Measurements from ENCODE around the gene DVL3. TPM values are rescaled to one million over a fixed set of nuclear protein-coding genes. Genes with fewer than 3 reads are reported as not detected.

The DVL3 gene
- total and polyA plus RNA-seq, 11 donors = 36.3 to 94.2 (median 64.8) TPM

DNA sequence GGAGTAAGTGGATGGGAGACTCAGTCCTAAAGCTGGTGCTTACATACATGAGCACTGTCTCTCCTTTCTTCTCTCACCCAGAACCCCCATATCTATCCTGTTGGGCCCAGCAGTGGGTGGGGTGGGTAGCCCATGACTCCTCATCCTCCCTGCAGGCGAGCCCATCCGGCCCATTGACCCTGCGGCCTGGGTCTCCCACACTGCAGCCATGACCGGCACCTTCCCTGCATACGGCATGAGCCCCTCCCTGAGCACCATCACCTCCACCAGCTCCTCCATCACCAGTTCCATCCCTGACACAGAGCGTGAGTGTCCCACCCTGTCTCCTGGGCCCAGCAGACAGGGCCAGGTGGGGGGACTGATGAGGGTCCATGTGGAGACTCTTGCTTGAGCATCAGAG lies 11.5 kb downstream of the DVL3 start:
- Histone ChIP-seq H3K27ac (no peak overlapping the region), H3K4me1 (peaks cover 0 to 26% (median 11%) of the 10 kb centered on the region in 12 donors), H3K4me3 (no peak overlapping the region), H3K9me3 (no peaks in the 10 kb centered on the region), H3K27me3 (no peaks in the 10 kb centered on the region), H3K36me3 (peaks cover 0 to 92% (median 89%) of the 10 kb centered on the region in 9 donors)
- no peak for DNase-seq
- WGBS, 4 donors = 87 to 100% (median 94%) methylated on average over 4 to 6 of the region's 6 CpGs
- no peak for TF ChIP-seq POLR2A (IDR thresholded peaks at IDR 0.05)
- TF ChIP-seq, protein P1, sequence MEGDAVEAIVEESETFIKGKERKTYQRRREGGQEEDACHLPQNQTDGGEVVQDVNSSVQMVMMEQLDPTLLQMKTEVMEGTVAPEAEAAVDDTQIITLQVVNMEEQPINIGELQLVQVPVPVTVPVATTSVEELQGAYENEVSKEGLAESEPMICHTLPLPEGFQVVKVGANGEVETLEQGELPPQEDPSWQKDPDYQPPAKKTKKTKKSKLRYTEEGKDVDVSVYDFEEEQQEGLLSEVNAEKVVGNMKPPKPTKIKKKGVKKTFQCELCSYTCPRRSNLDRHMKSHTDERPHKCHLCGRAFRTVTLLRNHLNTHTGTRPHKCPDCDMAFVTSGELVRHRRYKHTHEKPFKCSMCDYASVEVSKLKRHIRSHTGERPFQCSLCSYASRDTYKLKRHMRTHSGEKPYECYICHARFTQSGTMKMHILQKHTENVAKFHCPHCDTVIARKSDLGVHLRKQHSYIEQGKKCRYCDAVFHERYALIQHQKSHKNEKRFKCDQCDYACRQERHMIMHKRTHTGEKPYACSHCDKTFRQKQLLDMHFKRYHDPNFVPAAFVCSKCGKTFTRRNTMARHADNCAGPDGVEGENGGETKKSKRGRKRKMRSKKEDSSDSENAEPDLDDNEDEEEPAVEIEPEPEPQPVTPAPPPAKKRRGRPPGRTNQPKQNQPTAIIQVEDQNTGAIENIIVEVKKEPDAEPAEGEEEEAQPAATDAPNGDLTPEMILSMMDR (IDR thresholded peaks at IDR 0.05) = no peak
- no peak for ATAC-seq
- intact Hi-C loops (cut with DNase I) = no loop called here

- H3K9me3 ChIP-seq = no peaks in the 10 kb centered on the region
- H3K4me1 ChIP-seq = peaks cover 0 to 15% (median 4%) of the 10 kb centered on the region in 12 donors
- TF ChIP-seq, protein P1 (IDR thresholded peaks at IDR 0.05) = no peak
- TF ChIP-seq POLR2A (IDR thresholded peaks at IDR 0.05) = no peak
- H3K27me3 ChIP-seq = no peaks in the 10 kb centered on the region
- ATAC-seq (no peak), DNase-seq (no peak)
- H3K4me3 ChIP-seq = no peak overlapping the region
- intact Hi-C loops (cut with DNase I) = no loop called here
- 77 to 95% (median 94%) methylated on average over 4 to 8 of the region's 8 CpGs for WGBS, 4 donors
- H3K36me3 ChIP-seq = peaks cover 0 to 100% (median 95%) of the 10 kb centered on the region in 9 donors
- H3K27ac ChIP-seq = peak overlapping the region in 3 of 12 donors; percentile 0 to 41 (median 34)
Observed at GRCh38 chr3:184167786-184168185, 12.6 kb downstream of the DVL3 start.

DNA sequence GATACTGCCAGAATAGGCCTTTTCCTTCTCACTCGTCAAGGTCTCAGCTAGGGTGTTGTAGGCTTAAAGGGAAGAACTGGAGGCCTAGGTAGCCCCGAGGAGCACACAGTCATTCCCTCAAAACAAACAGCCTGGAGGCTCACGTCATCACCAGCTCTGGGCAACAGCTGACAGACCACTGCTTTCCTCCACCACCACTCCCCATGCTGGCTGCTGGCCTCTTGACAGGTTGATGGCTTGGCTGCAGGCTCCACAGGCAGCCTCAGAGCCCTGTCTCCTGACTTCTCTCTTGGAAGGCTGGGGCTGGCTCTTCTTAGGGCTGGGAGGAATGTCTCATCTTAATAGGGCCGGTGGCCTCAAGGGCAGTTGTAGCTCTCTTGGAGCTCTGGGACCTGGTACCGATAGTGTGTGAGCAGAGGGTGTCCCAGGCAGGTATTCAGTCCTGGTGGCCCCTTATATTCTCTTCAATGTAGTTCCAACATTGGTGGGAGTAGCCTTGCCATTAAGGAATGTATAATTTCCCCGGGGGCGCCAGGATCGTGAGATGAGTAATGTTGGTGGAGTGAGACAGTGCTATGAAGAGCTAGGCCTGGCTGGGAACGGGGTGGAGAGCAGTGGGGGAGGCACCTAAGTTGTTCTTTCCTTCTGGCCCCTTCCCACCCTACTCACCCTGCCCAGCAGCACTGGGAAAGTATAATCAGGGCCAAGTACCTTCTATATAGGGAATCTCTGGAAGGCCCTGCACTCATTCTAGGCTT lies 13.4 kb downstream of the DVL3 start:
- DNase-seq (peak in 1 of 5 donors; percentile 32), ATAC-seq (peak in 3 of 4 donors; percentile 14 to 60 (median 35))
- Histone ChIP-seq H3K36me3 (peaks cover 0 to 98% (median 92%) of the 10 kb centered on the region in 9 donors), H3K4me3 (no peak overlapping the region), H3K27me3 (no peaks in the 10 kb centered on the region), H3K27ac (peak overlapping the region in 5 of 12 donors; percentile 0 to 41 (median 24)), H3K9me3 (no peaks in the 10 kb centered on the region), H3K4me1 (peaks cover 0 to 8% (median 2%) of the 10 kb centered on the region in 12 donors)
- WGBS, 4 donors = 68 to 76% (median 71%) methylated on average over 9 of the region's 9 CpGs
- TF ChIP-seq, protein P1 (IDR thresholded peaks at IDR 0.05) = no peak
- no peak for TF ChIP-seq POLR2A (IDR thresholded peaks at IDR 0.05)
- intact Hi-C loops (cut with DNase I) = no loop called here

Data from heart left ventricle (tissue), 16 donors.